ENCODE measurements around the gene CRYZL1.

Gene CRYZL1

DNA sequence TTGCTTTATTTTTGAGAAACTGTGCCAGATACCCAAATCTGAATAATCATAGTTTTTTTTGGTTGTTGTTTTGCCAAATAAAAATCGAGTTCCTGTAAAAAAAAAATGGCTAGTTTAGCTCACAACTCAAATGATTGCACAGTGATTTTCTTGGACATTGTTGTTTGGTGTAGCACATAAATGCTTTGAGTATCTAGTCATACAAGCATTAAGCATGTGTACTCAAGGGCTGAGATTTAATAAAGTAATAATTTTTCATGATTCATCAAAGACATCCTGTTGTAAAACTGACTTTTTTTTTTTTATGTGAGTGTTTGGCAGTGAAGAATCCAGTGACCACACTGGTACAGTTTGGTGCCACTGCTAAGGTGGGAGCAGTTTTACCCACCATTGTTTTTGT, 19.6 kb upstream of the CRYZL1 start:
- DNase-seq (ENCODE audit: low read depth): no peak

DNA sequence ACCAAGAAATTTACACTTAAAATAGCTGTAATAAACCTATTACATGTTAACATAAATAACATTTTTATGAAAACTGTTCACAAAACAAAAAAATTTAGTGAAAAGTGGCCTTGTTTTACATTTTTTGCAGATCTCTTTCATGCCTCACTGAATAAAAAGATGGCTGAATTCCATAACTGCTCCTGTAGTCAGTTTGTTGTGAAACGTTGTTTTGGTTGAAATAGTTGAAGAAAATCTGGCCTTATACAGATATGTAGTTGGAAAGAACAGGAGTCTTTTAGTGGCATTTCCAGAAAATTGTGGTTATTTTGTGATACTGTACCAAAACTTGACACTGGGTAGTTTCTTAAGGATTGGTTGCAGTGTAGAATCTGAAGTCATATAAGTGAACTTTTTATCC, 18.9 kb upstream of the CRYZL1 start:
- no peak for DNase-seq (ENCODE audit: low read depth)

DNA sequence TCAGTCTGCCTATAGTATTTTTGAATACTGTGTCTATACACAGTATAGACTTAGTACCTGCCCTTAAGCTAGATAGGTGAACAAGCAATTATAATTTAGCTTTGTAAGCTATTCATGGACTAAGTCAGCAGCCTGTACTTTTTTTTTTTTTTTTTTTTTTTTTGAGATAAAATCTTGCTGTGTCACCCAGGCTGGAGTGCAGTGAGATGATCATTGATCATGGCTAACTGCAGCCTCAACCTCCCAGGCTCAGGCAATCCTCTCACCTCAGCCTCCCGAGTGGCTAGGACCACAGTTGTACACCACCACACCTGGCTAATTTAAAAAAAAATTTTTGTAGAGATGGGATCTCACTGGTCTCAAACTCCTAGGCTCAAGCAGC, 18.0 kb upstream of the CRYZL1 start:
- no peak for DNase-seq (ENCODE audit: low read depth)

DNA sequence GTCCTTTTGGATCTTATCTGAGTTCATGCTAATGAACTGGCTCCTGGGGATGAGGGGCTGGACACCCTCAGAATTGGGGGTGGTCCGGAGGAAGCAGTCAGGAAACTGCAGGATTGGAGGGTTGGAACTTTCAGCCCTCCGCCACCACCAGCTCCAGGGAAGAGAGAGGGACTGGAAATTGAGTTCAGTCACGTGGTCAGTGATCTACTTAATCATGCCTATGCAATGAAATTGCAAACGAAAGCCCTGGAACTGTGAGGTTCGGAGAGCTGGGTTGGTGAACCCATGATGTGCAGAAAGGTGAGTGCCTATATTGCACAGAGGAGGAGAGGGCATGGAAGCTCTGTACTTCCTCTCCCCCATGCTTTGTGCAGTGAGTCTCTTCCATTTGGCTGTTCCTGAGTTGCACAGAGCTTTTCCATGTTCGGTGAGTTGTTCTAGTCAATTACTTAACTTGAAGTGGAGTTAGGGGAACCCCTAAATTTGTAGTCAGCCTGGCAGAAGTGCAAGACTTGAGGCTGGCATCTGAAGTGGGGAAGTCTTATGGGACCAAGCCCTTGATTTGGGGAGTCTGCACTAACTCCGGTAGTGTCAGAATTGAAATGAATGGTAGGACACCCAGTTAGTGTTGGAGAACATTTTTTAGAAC, 17.5 kb upstream of the CRYZL1 start:
- DNase-seq (ENCODE audit: low read depth): no peak

DNA sequence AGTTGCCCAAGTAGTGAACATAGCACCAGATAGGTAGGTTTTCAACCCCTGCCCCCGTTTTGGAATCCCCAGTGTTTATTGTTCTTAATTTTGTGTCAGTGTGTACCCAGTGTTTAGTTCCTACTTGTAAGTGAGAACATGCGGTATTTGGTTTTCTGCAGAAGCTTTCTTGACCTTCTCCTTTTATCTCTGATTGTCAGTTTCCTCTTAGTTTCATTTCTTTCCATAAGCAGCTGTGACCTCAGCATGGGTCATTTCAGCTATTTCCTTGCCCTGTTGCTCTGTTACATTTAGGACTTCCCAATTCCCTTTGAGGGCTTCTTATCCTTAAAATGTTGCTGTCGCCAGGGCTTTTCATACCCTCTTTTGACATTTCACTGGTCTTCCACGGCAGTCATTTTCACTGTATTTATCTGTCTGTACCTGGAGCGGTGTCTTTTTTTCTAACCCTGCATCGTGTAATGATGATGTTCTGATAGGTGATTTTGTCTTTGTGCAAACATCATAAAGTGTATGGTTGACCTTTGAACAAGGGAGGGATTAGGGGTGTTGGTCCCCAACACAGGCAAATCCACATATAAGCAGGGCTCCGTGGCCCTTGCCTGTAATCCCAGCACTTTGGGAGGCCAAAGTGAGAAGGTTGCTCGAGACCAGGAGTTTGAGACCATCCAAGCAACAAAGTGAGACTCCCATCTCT, 15.7 kb upstream of the CRYZL1 start:
- DNase-seq (ENCODE audit: low read depth): no peak

DNA sequence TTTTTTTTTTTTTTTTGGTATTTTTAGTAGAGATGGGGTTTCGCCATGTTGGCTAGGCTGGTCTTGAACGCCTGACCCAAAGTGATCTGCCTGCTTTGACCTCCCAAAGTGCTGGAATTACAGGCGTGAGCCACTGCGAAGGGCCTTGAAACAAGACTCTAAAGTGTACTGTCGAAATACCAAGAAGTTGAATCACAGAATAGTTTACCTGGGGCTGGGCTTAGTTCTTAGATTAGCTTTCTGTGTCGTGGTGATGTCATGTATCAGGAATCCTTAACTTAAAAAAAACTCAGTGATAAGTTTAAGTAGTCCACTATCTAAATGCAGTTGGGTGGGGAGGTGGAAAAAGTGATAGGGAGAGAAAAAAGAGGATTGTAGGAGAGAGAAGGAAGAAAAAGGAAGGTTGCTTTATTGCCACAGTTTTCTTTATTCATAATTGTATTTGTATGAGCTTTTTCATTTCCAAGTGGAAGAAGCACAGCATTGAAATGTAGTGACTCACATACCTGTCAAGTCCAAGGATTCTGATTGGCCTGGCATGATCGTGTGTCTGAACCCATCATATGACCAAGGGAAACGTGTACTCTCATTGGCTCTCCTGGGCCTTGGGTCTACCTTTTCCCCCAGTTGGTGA, 14.2 kb upstream of the CRYZL1 start:
- DNase-seq (ENCODE audit: low read depth): no peak

DNA sequence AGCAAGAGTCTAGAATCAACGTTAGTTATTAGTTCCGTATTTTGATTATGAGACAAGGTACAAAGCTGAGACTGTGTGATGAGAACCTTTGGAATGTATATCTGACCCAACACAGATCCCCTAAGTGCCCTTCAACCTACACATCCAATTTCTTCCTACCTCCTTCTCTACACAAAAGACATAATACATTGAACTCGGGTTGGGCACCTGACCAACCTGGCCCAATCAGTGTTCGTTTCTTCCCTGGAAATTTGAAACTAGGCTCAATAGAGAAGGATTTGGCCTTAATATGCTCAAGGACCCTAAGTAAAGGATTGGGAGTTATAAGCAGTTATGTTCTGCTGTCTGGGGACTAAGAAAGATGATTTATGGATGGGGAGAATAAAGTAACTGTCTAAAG, 12.9 kb upstream of the CRYZL1 start:
- no peak for DNase-seq (ENCODE audit: low read depth)

DNA sequence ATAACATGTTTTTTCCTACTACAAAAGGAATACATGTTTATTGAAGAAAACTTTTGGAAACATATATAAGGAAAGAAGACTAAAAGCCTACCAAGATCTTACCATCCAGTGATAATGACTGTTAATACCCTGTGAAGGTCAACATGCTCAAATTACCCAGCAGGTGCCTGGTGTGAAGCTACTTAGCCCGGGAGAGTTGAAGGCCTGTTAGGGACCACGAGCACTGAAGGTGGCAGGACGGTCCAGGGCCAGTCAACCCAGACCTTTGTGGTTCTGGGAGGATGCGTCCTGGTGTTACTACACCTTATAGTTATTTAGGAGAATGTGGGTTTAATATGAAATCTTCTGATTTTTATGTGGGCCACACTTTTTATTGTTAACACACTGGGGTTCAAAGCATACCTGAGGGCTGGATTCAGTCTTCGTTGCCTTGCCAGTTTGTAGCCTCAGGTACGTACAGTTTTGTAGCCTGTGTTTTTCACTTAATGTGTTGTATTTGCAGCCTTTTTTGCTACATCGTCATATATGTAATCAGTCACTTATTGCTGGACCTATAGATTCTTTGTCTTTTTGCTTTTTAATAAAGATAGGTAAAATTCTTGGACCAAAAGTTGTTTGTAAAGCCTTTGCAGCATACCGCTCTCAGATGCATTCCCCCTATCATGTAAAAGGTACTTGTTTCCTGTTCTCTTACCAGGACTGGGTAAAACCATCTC, 10.6 kb upstream of the CRYZL1 start:
- DNase-seq (ENCODE audit: low read depth): no peak

DNA sequence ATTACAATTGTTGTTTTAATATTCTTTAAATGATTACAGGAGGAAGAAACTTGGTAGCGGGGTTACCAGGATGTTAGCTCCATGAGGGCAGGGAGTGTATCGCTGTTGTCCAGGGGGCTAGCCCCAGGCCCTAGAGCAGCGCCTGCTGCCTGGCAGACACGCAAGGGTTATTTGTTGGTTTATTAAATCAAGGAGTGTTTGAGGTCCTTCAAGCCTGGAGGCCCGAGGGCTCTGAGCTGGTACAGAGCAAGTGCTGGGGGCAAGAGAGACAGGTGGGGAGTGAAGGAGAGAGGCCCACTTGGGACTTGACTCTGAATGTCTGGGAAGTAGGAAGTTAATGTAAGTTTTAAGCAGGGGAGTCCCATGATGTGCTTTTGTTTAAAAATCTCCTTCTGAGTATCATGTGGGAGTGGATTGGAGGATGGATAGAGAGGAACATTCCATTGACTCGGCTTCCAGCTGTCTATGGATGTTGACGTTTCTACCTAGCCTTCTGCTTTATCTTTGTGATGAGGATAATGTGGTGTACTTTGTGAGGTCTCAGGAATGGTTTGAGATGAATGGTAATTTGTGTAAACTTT, 9.5 kb upstream of the CRYZL1 start:
- DNase-seq (ENCODE audit: low read depth): no peak

DNA sequence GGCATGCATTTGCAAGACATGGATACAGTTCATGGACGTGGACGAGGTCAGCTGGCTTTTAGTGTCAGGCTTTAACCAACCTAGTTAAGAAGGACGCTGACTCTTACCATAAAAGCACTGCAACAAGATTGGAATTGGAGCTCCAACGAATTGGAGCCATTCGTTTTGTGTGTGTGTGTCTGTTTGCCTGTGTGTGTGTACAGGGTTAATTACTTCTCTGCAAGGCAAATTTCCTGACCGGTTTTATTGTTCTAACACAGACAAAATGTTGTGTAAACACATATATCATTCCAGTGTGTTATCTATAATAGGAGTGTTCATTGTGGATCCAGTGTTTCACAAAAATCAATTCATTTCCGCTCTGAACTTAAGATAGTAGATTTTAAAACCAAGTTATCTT, 8.7 kb upstream of the CRYZL1 start:
- no peak for DNase-seq (ENCODE audit: low read depth)

DNA sequence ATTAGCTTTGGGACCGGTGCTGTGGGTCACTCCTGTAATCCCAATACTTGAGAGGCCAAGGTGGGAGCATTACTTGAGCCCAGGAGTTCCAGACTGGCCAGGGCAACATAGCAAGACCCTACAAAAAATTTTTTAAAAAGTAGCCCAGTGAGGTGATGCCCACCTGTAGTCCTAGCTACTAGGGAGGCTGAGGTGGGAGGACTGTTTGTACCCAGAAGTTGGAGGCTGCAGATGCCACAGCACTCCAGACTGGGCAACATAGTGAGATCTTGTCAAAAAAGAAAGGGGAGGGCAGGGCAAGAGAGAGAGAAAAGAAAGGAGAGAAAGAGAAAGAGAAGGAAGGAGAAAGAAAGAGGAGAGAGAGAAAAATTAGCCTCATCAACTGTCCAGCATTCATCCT, 7.0 kb upstream of the CRYZL1 start:
- no peak for DNase-seq (ENCODE audit: low read depth)

DNA sequence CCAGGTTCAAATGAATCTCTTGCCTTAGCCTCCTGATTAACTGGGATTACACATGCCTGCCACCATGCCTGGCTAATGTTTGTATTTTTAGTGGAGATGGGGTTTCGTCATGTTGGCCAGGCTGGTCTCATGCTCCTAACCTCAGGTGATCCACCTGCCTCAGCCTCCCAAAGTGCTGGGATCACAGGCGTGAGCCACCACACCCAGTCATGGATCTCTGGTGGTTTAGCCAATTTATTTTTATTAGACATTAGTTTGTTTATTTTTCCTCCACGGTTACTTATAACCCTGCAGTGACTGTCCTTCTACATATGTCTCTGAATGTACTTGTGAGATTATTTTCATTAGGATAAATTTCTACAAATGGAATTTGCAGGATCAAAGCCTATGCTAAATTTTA, 6.0 kb upstream of the CRYZL1 start:
- no peak for DNase-seq (ENCODE audit: low read depth)

DNA sequence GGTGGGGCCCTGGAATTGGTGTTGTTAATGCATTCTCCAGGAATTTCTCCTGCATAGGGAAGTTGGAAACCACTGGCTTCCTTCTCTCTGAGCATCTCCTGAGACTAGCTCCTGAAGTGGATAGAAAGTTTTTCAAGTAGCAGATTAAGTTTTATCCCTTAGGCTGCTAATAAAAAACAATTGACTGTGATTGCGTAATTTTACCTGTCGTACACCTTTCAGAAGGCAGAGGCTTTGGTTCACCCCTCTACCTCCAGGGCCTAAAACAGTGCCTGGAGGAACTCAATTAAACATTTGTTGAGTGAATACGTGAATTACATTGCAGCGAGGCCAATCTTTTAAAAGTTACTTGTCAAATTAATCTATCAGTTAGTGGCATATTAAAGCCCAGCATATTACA, 4.2 kb upstream of the CRYZL1 start:
- DNase-seq (ENCODE audit: low read depth): no peak

DNA sequence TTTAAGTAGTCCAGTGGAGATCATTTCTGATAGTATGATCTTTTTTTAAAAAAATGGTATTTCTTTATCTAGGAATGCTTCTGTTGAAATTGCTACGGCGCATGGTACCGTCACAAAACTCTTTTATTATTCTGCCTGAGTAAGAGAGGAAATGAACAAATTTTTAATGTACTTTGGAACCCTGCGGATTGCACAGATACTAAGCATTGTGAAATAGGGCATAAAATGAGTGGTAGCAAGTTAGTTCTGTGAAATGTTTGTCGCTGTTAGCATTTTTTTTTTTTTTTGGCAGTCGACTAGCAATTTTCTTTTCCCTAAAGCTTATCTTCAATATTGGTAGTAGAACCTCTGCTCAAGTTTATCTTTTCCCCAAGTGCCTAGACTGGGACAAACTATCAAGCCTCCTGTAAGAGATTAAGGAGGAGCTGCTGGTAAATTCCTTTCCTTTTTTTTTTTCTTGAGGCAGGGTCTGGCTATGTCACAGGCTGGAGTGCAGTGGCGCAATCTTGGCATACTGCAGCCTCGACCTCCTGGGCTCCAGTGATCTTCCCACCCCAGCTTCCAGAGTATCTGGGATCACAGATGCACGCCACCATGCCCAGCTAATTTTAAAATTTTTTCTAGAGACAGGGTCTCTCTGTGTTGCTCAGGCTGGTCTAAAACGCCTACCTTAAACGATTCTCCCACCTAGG, 3.0 kb upstream of the CRYZL1 start:
- no peak for DNase-seq (ENCODE audit: low read depth)

DNA sequence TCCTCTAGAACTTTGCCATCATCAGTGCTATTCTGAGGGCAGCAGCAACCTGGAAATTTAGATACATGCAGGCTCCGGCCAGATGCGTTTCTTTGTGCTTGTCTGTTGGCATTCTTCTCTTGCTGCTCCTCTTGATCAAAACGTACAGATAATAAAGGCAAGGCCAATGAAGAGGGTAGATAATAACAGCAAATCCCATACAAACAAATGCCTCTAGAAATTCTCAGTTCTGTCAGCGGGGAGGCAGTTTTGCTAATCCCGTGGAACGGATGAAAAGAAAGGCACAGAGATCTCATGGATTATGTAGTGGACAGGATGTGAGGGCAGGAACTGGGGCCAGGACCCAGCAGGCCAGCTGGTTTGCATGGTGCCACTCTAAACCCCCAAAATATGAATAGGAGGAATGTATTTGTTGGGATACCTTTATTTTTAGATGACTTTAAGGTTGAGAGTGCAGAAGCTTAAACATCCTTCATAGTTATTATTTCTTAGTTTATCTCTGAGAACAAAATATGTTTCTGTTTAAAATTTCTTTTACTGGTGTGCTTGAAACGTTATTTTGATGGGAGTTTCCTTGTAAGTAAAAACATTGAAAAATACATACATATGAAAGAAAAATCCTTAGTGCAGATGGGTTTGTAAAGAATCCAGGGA, 2.2 kb upstream of the CRYZL1 start:
- DNase-seq (ENCODE audit: low read depth): no peak

DNA sequence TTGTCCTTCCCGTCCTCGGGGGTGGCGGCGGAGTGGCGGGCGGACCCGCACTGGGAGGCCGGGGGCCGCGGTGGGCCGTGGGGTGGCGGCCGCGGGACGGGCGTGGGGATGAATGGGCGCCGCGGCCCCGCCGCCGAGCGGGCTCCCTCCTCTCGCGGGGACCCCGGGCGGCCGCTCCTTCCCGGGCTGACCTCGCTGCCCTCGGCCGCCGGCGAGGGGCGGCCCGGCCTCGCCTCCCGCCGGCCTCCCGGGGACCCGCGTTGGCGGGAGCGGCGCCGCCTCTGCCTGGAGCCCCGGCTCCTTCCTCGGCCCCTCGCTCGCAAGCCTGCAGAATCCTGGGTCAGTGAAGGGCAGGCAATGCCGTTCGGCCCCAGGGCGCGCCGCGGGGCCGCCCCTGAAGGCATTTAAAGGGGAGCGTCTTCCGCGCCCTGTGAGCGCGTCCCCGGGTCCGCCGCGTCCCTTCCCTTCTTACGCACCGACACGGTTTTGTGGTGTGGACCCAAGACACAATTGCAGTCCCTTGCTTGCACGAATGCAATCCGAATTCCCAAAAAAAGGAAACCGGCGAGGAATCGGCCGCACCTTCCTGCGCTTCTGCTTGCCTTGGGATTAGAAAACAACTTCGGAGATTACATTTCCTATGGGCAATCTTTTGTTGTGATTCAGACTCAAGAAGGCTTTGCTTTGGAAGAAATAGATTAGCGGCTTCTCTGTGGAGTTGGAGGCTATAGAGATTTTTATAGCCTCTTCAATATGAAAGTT, 1.5 kb upstream of the CRYZL1 start:
- no peak for DNase-seq (ENCODE audit: low read depth)

DNA sequence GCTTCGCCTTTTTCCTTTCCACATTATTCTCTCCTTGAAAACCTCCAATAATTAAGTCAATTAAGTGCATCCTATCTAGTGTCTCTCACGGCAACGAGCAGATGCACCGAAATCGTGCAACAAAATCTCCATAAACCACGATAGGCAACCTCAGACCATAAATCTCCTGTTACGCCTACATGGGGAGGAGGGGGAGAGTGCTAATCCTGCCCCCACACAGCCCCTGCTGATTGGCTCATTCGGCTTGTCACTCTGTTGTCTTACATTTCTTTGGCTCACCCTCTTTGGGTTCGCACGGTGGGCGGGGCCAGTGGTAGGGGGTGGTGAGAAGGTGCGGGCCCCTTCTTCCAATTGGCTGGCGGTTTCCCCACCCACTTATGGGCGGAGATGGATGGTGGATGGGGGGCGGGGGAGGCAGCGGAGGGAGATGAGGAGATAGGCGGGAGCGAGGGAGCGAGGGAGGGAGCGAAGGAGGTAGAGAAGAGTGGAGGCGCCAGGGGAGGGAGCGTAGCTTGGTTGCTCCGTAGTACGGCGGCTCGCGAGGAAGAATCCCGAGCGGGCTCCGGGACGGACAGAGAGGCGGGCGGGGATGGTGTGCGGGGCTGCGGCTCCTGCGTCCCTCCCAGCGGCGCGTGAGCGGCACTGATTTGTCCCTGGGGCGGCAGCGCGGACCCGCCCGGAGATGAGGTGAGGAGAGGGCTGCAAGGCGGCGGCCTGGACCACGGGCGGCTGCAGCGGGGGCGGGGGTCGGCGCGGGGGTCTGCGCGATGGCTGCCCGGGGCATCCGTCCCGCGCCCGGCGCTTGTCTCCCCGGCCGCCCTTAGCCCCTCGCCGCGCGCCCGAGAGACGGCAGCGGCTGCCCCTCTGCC, 720 bp upstream of the CRYZL1 start, which contains the start of gene ITSN1:
TSS of gene ITSN1 (plus strand) at position 475 of the 869 bp plus-strand sequence. CDS start 76,328 bp downstream, outside the sequence.
- peak; percentile 99 for DNase-seq (ENCODE audit: low read depth)

DNA sequence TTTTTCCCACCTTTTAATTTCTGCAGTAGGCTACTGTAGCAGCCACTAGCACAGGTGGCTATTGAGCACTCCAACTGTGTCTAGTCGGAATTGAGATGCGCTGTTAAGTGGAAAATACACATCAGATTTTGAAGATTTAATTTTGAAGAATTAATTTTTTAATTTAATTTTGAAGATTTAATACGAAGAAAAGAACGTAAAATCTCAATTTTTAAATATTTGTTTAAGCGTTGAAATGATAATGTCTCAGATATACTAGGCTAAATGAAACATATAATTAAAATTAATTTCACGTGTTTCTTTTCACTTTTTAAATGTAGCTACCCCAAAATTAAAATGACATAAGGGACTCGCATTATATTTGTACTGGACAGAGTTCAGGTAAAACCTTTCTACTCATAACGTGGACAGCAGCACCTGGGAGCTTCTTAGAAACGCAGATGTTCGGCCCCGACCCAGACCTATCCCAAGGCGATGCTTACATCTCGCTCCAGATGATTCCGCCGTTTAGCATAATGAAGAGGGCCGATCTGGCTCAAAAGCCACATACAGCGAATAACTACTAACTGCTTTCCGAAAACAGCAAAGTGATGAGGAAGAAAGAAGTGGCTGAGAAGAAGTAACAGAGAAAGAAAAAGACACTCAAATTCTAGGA, 717 bp downstream of the CRYZL1 start:
- no peak for DNase-seq (ENCODE audit: low read depth)

DNA sequence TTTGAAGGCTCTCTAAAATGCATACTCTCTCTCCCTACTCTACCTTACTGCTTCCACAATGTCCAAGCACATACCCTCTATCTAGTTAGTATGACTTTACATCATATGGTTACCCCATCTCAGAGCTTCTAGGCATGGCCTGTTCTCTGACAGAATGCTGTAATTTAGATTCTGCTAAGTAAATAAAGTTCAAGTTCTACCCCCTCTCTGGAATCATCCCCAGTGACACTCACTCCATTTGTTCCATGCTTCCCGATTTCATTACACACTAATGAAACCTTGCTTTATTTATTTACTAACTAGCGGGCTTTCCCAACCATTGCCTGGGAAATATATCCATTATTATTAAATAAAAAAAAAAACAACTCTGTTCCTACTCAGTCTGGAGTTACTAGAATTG, 7.3 kb downstream of the CRYZL1 start:
- DNase-seq (ENCODE audit: low read depth): no peak

All from stimulated activated CD8-positive, alpha-beta memory T cell treated with anti-CD3 and anti-CD28 coated beads, Interleukin-12 subunit alpha, Interleukin-12 subunit beta, amount 100 ng/mL, for 1 hour (primary cell).